Measurements from ENCODE around the gene SLC15A4.

The SLC15A4 gene

GRCh38 chr12:128795530-128796361 is 28.0 kb downstream of the SLC15A4 start:
- DNase-seq: no peak

- DNase-seq: peak in 1 of 58 donors; percentile 42
Measured at GRCh38 chr12:128794661-128795529, 28.9 kb downstream of the SLC15A4 start.

- no peak for DNase-seq
Measured at GRCh38 chr12:128793701-128794100, 30.1 kb downstream of the SLC15A4 start.

GRCh38 chr12:128792881-128793280 is 30.9 kb downstream of the SLC15A4 start:
- DNase-seq: no peak

- DNase-seq: no peak
Measured at GRCh38 chr12:128792398-128792797, 31.4 kb downstream of the SLC15A4 start.

- no peak for DNase-seq
Measured at GRCh38 chr12:128791395-128792322, 32.1 kb downstream of the SLC15A4 start.

- no peak for DNase-seq
Measured at GRCh38 chr12:128790653-128791373, 32.9 kb downstream of the SLC15A4 start.

- DNase-seq: no peak
Measured at GRCh38 chr12:128790221-128790620, 33.5 kb downstream of the SLC15A4 start.

- peak in 1 of 58 donors; percentile 5 for DNase-seq
Measured at GRCh38 chr12:128789356-128789929, 34.3 kb downstream of the SLC15A4 start.

GRCh38 chr12:128787827-128788226 is 35.9 kb downstream of the SLC15A4 start:
- DNase-seq: no peak

GRCh38 chr12:128786741-128787391 is 36.9 kb downstream of the SLC15A4 start:
- DNase-seq: no peak

GRCh38 chr12:128784030-128784760 is 39.6 kb downstream of the SLC15A4 start:
- no peak for DNase-seq

- no peak for DNase-seq
Measured at GRCh38 chr12:128783129-128783574, 40.6 kb downstream of the SLC15A4 start.

- no peak for DNase-seq
Measured at GRCh38 chr12:128779901-128780300, 43.9 kb downstream of the SLC15A4 start.

- no peak for DNase-seq
Measured at GRCh38 chr12:128772249-128772648, 51.5 kb downstream of the SLC15A4 start.

GRCh38 chr12:128771681-128772080 is 52.1 kb downstream of the SLC15A4 start:
- DNase-seq: no peak

- DNase-seq: no peak
Measured at GRCh38 chr12:128767518-128767917, 56.2 kb downstream of the SLC15A4 start.

GRCh38 chr12:128766738-128767501 is 56.8 kb downstream of the SLC15A4 start:
- no peak for DNase-seq
